Natural killer cell (primary cell): Measurements from ENCODE around the gene LIN28B. TPM values are rescaled to one million over a fixed set of nuclear protein-coding genes. Genes with fewer than 3 reads are reported as not detected.

Experiments used
- ATAC-seq, 3 donors: fragments of 150-1000 bp in 2 of 3; fragments of 200-7000 bp in 1 of 3; cut with Tn5 transposase; 1 replicate in 1 of 3; 2 replicates in 2 of 3; pipeline ENCODE4 v1.10.0; 2021; ENCODE audit warnings: mild to moderate bottlenecking in 2 of 3, moderate library complexity in 2 of 3
- DNase-seq, 2 donors: peaks; one replicate each; pipeline versions ENCODE4 v3.0.0 to v3.0.0-alpha.2; 2013 to 2021; ENCODE audit warnings: mixed read lengths in 1 of 2
- H3K27ac ChIP-seq: one replicate; pipeline ENCODE4 v1.5.1; 2013; ENCODE audit warnings: mild to moderate bottlenecking, low read length
- H3K27me3 ChIP-seq: one replicate; pipeline ENCODE4 v1.6.1; 2013; ENCODE audit warnings: low read length; ENCODE audit not compliant: control insufficient read depth, insufficient read depth
- H3K36me3 ChIP-seq: one replicate; pipeline ENCODE4 v1.6.1; 2013; ENCODE audit warnings: low read length; ENCODE audit not compliant: control insufficient read depth, insufficient read depth
- H3K4me1 ChIP-seq: one replicate; pipeline ENCODE4 v1.6.1; 2013; ENCODE audit warnings: low read length; ENCODE audit not compliant: control insufficient read depth, insufficient read depth
- H3K4me3 ChIP-seq: one replicate; pipeline ENCODE4 v1.5.1; 2013; ENCODE audit warnings: low read length
- H3K9me3 ChIP-seq: one replicate; pipeline ENCODE4 v1.6.1; 2013; ENCODE audit warnings: low read length; ENCODE audit not compliant: control insufficient read depth, insufficient read depth
- H3K27ac Mint-ChIP-seq, 2 donors: one replicate each; pipeline ENCODE4 v1.8.0; 2022; ENCODE audit warnings: mild to moderate bottlenecking in 2 of 2, mixed read lengths in 2 of 2, moderate library complexity in 1 of 2
- H3K27me3 Mint-ChIP-seq, 2 donors: one replicate each; pipeline ENCODE4 v1.8.0; 2022; ENCODE audit warnings: low read depth in 2 of 2, mixed read lengths in 2 of 2
- H3K36me3 Mint-ChIP-seq: one replicate; pipeline ENCODE4 v1.8.0; 2022; ENCODE audit warnings: mixed read lengths
- H3K4me1 Mint-ChIP-seq, 2 donors: one replicate each; pipeline ENCODE4 v1.8.0; 2022; ENCODE audit warnings: mixed read lengths in 2 of 2
- H3K4me3 Mint-ChIP-seq: one replicate; pipeline ENCODE4 v1.8.0; 2022; ENCODE audit warnings: mild to moderate bottlenecking, moderate library complexity, mixed read lengths
- H3K9me3 Mint-ChIP-seq, 2 donors: one replicate each; pipeline ENCODE4 v1.8.0; 2022; ENCODE audit warnings: mixed read lengths in 2 of 2
- WGBS: methylation state at CpG from one replicate; pipeline ENCODE4 v1.1.7; 2013; ENCODE audit warnings: missing lambda C conversion rate; ENCODE audit not compliant: insufficient coverage; 5-methylcytosine and 5-hydroxymethylcytosine counted together
- intact Hi-C: fragments of 100-400 bp; cut with micrococcal nuclease; formaldehyde crosslinking; loops from one replicate; pipeline ENCODE4 v1.14.2; 2022
- total RNA-seq, 4 donors: library from RNA; stranded (reverse); fragments of 120-200 nt in 1 of 4; gene quantifications; one replicate each; pipeline versions ENCODE4 v1.2.3 to v1.2.4, GENCODE V29; 2013 to 2022
- TF ChIP-seq, protein P1 (sequence below): fragments of 200-600 bp; IDR thresholded peaks from one replicate; pipeline ENCODE4 v1.8.0; 2022; ENCODE audit warnings: antibody characterized with exemption

The LIN28B gene
- total RNA-seq, 3 donors from 2014 or later (not counting 1 experiment from before 2014, with no cell fraction given) = not detected

DNA sequence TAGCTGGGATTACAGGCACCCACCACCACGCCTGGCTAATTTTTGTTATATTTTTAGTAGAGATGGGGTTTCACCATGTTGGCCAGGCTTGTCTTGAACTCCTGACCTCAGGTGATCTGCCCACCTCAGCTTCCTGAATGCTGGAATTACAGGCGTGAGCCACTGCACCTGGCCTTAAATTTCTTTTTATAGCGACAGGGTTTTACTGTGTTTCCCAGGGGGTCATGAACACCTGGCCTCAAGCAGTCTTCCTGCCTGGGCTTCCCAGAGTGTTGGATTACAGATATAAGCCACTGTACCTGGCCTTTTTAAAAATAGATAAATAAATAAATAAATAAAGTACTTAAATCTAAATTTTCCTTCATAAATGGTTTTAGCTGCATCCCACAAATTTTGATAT lies 57.5 kb downstream of the LIN28B start:
- H3K4me1 Mint-ChIP-seq = no peaks in the 10 kb centered on the region

DNA sequence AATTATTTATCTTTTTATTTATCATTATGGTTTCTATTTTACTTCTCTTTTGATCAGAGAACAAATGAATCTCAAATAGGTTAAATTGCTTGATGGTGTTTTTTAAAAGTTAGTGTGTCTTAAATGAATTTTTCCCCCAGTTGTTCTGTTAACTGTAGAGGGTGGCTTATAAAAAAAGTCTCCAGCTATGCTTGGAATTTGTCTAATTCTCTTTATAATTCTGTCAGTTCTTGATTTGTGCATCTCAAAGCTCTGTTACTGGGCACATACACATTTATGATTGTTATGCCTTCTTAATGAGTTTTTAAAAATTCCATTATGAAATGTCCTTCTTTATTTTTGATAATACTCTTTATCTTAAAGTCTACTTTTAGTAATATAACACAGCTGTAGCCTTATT lies 58.0 kb downstream of the LIN28B start:
- Histone ChIP-seq H3K4me1 (no peaks in the 10 kb centered on the region), H3K4me3 (no peak overlapping the region), H3K36me3 (no peaks in the 10 kb centered on the region), H3K27me3 (no peaks in the 10 kb centered on the region), H3K9me3 (no peaks in the 10 kb centered on the region), H3K27ac (no peak overlapping the region)
- TF ChIP-seq, protein P1, sequence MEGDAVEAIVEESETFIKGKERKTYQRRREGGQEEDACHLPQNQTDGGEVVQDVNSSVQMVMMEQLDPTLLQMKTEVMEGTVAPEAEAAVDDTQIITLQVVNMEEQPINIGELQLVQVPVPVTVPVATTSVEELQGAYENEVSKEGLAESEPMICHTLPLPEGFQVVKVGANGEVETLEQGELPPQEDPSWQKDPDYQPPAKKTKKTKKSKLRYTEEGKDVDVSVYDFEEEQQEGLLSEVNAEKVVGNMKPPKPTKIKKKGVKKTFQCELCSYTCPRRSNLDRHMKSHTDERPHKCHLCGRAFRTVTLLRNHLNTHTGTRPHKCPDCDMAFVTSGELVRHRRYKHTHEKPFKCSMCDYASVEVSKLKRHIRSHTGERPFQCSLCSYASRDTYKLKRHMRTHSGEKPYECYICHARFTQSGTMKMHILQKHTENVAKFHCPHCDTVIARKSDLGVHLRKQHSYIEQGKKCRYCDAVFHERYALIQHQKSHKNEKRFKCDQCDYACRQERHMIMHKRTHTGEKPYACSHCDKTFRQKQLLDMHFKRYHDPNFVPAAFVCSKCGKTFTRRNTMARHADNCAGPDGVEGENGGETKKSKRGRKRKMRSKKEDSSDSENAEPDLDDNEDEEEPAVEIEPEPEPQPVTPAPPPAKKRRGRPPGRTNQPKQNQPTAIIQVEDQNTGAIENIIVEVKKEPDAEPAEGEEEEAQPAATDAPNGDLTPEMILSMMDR = no peak
- Mint-ChIP-seq H3K4me3 (no peak overlapping the region), H3K27me3 (peaks cover 7% of the 10 kb centered on the region in 2 donors), H3K4me1 (no peaks in the 10 kb centered on the region), H3K36me3 (no peaks in the 10 kb centered on the region), H3K27ac (no peak overlapping the region), H3K9me3 (no peaks in the 10 kb centered on the region)
- ATAC-seq = no peak
- DNase-seq = no peak
- intact Hi-C loops = no loop called here

More for the DNA sequence above, 57.5 kb downstream of the LIN28B start:
- WGBS = 85% methylated on average over 3 of the region's 3 CpGs
- Mint-ChIP-seq H3K27ac (no peak overlapping the region), H3K27me3 (peaks cover 4 to 7% of the 10 kb centered on the region in 2 donors), H3K4me3 (no peak overlapping the region), H3K36me3 (no peaks in the 10 kb centered on the region), H3K9me3 (no peaks in the 10 kb centered on the region)
- TF ChIP-seq, protein P1 = no peak
- DNase-seq (no peak), ATAC-seq (no peak)
- Histone ChIP-seq H3K4me3 (no peak overlapping the region), H3K27ac (no peak overlapping the region), H3K4me1 (no peaks in the 10 kb centered on the region), H3K27me3 (no peaks in the 10 kb centered on the region), H3K9me3 (no peaks in the 10 kb centered on the region), H3K36me3 (no peaks in the 10 kb centered on the region)
- intact Hi-C loops = no loop called here

DNA sequence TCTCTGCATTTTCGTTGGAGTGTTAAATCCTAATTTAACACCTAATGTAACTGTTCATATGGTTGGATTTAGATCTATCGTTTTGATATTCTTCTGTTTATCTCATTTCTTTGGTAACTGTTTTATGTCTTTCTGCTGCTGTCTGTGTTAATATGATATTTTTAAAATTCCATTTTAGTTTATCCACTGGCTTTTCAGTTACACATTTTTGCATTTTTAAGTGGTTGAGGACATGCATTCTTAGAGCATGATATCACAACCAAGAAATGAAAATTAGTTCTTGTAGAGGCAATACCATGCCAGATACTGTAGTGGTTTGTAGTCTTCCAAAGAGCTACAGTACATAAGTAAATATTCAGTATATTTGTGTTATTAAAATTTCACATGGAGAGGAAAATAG lies 58.6 kb downstream of the LIN28B start:
- H3K27ac ChIP-seq = no peak overlapping the region
- WGBS = no CpG with 5 or more reads among the region's 2 CpGs
- DNase-seq (no peak), ATAC-seq (no peak)
- no peaks in the 10 kb centered on the region for H3K9me3 ChIP-seq
- H3K27me3 Mint-ChIP-seq = peaks cover 7% of the 10 kb centered on the region in 2 donors
- no peaks in the 10 kb centered on the region for H3K27me3 ChIP-seq
- H3K36me3 ChIP-seq = no peaks in the 10 kb centered on the region
- no peaks in the 10 kb centered on the region for H3K36me3 Mint-ChIP-seq
- no peaks in the 10 kb centered on the region for H3K4me1 Mint-ChIP-seq
- no peak overlapping the region for H3K4me3 Mint-ChIP-seq
- no peaks in the 10 kb centered on the region for H3K4me1 ChIP-seq
- no peak overlapping the region for H3K4me3 ChIP-seq
- TF ChIP-seq, protein P1 = no peak
- intact Hi-C loops = no loop called here
- H3K9me3 Mint-ChIP-seq = no peaks in the 10 kb centered on the region
- H3K27ac Mint-ChIP-seq = no peak overlapping the region

DNA sequence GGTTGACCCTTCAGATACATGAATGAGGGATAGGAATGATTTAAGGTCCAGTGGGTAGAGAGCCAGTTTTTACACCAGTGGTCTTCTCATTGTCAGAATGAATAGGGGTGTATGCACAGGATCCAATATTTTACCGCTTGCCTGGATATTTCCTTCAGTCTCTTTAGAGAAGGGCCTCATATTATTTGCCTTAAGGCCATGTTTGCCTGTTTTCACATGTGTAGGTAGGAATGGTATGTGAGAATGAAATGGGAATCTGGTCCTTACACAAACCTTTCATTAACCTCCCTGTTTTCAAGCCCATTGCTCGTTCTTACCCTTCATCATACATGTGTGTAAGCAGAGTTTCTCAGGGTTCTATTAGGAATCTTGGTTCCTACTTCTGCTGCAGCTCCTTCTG lies 62.4 kb downstream of the LIN28B start:
- 90% methylated on average over 2 of the region's 2 CpGs for WGBS
- DNase-seq (no peak), ATAC-seq (no peak)
- intact Hi-C loops = no loop called here
- TF ChIP-seq, protein P1 = no peak
- Mint-ChIP-seq H3K27ac (no peak overlapping the region), H3K36me3 (no peaks in the 10 kb centered on the region), H3K27me3 (peaks cover 10 to 20% of the 10 kb centered on the region in 2 donors), H3K4me3 (no peak overlapping the region), H3K4me1 (no peaks in the 10 kb centered on the region), H3K9me3 (no peaks in the 10 kb centered on the region)
- Histone ChIP-seq H3K4me1 (no peaks in the 10 kb centered on the region), H3K36me3 (no peaks in the 10 kb centered on the region), H3K4me3 (no peak overlapping the region), H3K27ac (no peak overlapping the region), H3K9me3 (no peaks in the 10 kb centered on the region), H3K27me3 (no peaks in the 10 kb centered on the region)
